ENCODE measurements around the gene C4BPA. TPM values are rescaled to one million over a fixed set of nuclear protein-coding genes. Genes with fewer than 3 reads are reported as not detected.
A peak's percentile ranks its signal among the peaks of the same experiment; 100 is the strongest.

The C4BPA gene
- total and polyA plus RNA-seq, 8 donors, result 1.4 to 15.4 (median 7.9) TPM

- TF ChIP-seq CTCF (IDR thresholded peaks at IDR 0.05), result no peak
- intact Hi-C loops (cut with DNase I), result no loop called here
- no peaks in the 10 kb centered on the region for H3K27me3 ChIP-seq
- no peaks in the 10 kb centered on the region for H3K4me1 ChIP-seq
- no peaks in the 10 kb centered on the region for H3K36me3 ChIP-seq
- 61 to 67% methylated on average over 3 of the region's 3 CpGs for WGBS, 2 donors
- no peak overlapping the region for H3K4me3 ChIP-seq
- no peaks in the 10 kb centered on the region for H3K9me3 ChIP-seq
- no peak for FAIRE-seq
- no peak for DNase-seq
- ATAC-seq, result no peak
- no peak overlapping the region for H3K27ac ChIP-seq
Measured at GRCh38 chr1:207155028-207155427, 51.0 kb downstream of the C4BPA start.

DNA sequence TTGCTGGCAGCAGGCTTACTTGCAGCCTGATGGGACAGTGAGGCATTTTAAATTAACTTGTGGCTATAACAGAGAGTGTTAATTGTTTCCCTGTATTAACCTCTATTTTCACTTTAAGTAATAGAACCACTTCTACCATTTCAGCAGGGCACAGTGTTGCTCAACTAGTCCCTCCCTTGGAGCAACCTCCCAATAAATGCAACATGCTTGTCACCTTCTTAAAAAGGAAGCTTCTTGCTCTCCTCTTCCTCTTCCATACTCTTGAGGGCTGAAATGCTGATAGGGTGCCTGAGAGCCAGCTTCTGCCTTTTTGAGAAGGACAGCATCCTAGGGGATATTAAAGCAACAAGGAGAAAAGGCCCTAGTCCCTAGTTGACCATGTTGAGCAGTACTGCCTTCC is 52.1 kb downstream of the C4BPA start:
- Histone ChIP-seq H3K27me3 (no peaks in the 10 kb centered on the region), H3K9me3 (no peaks in the 10 kb centered on the region), H3K4me3 (no peak overlapping the region), H3K36me3 (no peaks in the 10 kb centered on the region), H3K27ac (no peak overlapping the region), H3K4me1 (no peaks in the 10 kb centered on the region)
- no peak for FAIRE-seq
- no peak for DNase-seq
- TF ChIP-seq CTCF (IDR thresholded peaks at IDR 0.05), result no peak
- intact Hi-C loops (cut with DNase I), result no loop called here
- peak in 1 of 4 donors; percentile 12 for ATAC-seq

DNA sequence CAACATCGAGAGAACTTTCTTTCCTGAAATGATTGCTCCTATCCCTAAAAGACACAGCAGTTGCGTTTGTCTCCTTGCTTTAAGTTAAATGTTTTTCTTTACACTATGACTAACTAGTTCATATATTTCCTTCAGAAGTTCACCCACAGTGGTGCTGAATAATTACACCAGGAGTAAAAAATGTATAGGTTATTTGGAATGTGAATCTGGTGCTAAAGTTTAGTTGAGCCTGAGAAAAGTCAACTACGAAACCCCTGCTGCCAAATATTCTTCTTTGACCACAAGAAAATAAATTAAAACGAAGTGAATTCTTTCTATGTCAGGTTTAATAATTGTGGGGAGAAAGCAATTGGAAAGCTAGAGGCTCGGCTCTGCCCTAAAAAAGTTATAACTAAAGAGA is 52.8 kb downstream of the C4BPA start:
- intact Hi-C loops (cut with DNase I), result no loop called here
- H3K4me3 ChIP-seq, result no peak overlapping the region
- WGBS, 2 donors, result 75 to 83% methylated on average over 5 of the region's 5 CpGs
- no peak overlapping the region for H3K27ac ChIP-seq
- ATAC-seq, result no peak
- H3K36me3 ChIP-seq, result no peaks in the 10 kb centered on the region
- H3K27me3 ChIP-seq, result no peaks in the 10 kb centered on the region
- DNase-seq, result no peak
- H3K9me3 ChIP-seq, result no peaks in the 10 kb centered on the region
- no peak for TF ChIP-seq CTCF (IDR thresholded peaks at IDR 0.05)
- no peaks in the 10 kb centered on the region for H3K4me1 ChIP-seq
- FAIRE-seq, result no peak

- DNase-seq (no peak), FAIRE-seq (no peak), ATAC-seq (no peak)
- 100% methylated on average over 1 of the region's 1 CpG for WGBS, 2 donors
- no peaks in the 10 kb centered on the region for H3K9me3 ChIP-seq
- no peaks in the 10 kb centered on the region for H3K36me3 ChIP-seq
- no peak overlapping the region for H3K4me3 ChIP-seq
- no peak overlapping the region for H3K27ac ChIP-seq
- intact Hi-C loops (cut with DNase I), result no loop called here
- H3K4me1 ChIP-seq, result no peaks in the 10 kb centered on the region
- no peaks in the 10 kb centered on the region for H3K27me3 ChIP-seq
- TF ChIP-seq CTCF (IDR thresholded peaks at IDR 0.05), result no peak
Measured at GRCh38 chr1:207164086-207164485, 60.1 kb downstream of the C4BPA start.

DNA sequence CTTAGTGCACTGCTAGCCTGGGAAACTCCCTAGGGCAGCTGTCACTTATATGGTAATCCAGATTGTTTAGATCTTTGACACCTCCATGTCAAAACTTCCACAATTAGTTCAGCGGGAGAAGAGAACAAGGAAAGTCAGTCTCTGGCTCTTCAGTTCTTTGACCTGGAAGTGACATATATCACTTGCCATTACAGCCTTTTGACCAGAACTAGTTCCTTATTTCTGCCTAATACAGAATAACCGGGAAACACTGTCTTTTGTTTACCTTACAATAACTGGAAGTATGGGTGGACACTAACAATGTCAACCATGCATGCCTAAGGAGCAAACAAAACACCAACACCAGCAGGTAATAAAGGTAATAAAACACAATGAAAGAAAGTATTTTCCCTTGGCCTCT is 68.3 kb downstream of the C4BPA start:
- DNase-seq, result no peak
- intact Hi-C loops (cut with DNase I), result no loop called here
- Histone ChIP-seq H3K4me3 (no peak overlapping the region), H3K9me3 (no peaks in the 10 kb centered on the region), H3K4me1 (no peaks in the 10 kb centered on the region), H3K27ac (no peak overlapping the region), H3K27me3 (no peaks in the 10 kb centered on the region), H3K36me3 (no peaks in the 10 kb centered on the region)
- 84 to 85% methylated on average over 2 of the region's 2 CpGs for WGBS, 2 donors
- ATAC-seq, result no peak
- FAIRE-seq, result no peak
- no peak for TF ChIP-seq CTCF (IDR thresholded peaks at IDR 0.05)

All from pancreas (tissue), 10 donors.